NB4 (cell line): ENCODE data around the gene PPP1R3G.

Source experiments
- POLR2A ChIP-seq: IDR thresholded peaks from 2 replicates; pipeline ENCODE4 v1.6.1; 2011; ENCODE audit warnings: mild to moderate bottlenecking; ENCODE audit not compliant: insufficient read length; ENCODE audit errors: extremely low read depth
- TF ChIP-seq, protein P1 (sequence below): IDR thresholded peaks from one replicate; pipeline ENCODE4 v1.5.1; 2012; ENCODE audit warnings: low read depth, low read length
- TF ChIP-seq, protein P2 (sequence below): IDR thresholded peaks from 2 replicates; pipeline ENCODE4 v1.6.1; 2011; ENCODE audit warnings: low read depth, low read length

DNA sequence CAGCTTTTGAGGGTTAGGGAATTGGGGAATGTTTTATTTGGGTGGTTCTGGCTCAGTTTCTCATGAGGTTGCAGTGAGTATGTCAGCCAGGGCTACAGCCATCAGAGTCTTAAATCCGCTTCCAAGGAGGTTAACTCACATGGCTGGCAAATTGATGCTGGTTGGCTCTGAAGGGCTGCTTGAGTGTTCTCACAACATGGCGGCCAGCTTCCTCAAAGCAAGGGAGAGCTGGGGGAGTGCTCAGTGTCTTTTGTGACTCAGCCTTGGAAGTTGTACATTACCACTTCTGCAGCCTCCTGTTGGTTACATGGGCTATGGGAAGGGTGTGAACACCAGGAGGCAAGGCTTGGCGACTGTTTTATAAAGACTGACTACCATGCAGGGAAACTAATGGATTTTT is 17.8 kb upstream of the PPP1R3G start:
- no peak for TF ChIP-seq POLR2A
- TF ChIP-seq, protein P1, sequence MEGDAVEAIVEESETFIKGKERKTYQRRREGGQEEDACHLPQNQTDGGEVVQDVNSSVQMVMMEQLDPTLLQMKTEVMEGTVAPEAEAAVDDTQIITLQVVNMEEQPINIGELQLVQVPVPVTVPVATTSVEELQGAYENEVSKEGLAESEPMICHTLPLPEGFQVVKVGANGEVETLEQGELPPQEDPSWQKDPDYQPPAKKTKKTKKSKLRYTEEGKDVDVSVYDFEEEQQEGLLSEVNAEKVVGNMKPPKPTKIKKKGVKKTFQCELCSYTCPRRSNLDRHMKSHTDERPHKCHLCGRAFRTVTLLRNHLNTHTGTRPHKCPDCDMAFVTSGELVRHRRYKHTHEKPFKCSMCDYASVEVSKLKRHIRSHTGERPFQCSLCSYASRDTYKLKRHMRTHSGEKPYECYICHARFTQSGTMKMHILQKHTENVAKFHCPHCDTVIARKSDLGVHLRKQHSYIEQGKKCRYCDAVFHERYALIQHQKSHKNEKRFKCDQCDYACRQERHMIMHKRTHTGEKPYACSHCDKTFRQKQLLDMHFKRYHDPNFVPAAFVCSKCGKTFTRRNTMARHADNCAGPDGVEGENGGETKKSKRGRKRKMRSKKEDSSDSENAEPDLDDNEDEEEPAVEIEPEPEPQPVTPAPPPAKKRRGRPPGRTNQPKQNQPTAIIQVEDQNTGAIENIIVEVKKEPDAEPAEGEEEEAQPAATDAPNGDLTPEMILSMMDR, result no peak
- TF ChIP-seq, protein P2, sequence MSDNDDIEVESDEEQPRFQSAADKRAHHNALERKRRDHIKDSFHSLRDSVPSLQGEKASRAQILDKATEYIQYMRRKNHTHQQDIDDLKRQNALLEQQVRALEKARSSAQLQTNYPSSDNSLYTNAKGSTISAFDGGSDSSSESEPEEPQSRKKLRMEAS, result no peak
